HepG2 (cell line): Measurements from ENCODE around the gene LTB4R2. TPM values are rescaled to one million over a fixed set of nuclear protein-coding genes. Genes with fewer than 3 reads are reported as not detected.

Experiments used
- ATAC-seq: fragments of 200-7000 bp; cut with Tn5 transposase; 3 replicates; pipeline ENCODE4 v1.9.1; 2020; ENCODE audit warnings: mild to moderate bottlenecking, moderate library complexity
- BruUV-seq: library from RNA; stranded (reverse); fragments of 400-500 nt; replicated peaks from 2 replicates; lab custom pipeline; 2021; lab: Mats Ljungman, UMichigan
- CTCF ChIA-PET: fragments of 300-600 bp; formaldehyde crosslinking; extraction: SDS; loops from one replicate; lab custom pipeline; 2021; ENCODE audit warnings: low total read pairs, inconsistent platforms, low intra/inter-chr PET ratio; lab: Yijun Ruan, JAX
- POLR2A ChIA-PET: fragments of 350-600 bp; sonication (Branson Sonifier 250); formaldehyde crosslinking; loops from one replicate; lab custom pipeline; 2020; ENCODE audit warnings: antibody characterized with exemption, inconsistent platforms; lab: Yijun Ruan, JAX
- DNase-seq: peaks from one replicate; pipeline ENCODE4 v3.0.0-alpha.2; 2015; ENCODE audit warnings: low spot score
- FAIRE-seq: peaks from 3 replicates; lab custom pipeline; 2011; peaks lifted over from hg19 to GRCh38; lab: Jason Lieb, UNC
- H2AFZ ChIP-seq: one replicate; pipeline ENCODE4 v1.6.1; 2011; ENCODE audit warnings: low read length, inconsistent platforms
- H3K27ac ChIP-seq: fragments of 300-600 bp; 3 replicates; pipeline ENCODE4 v1.8.0; 2011; ENCODE audit warnings: mixed run types, mild to moderate bottlenecking, mixed read lengths, low read length, inconsistent platforms; ENCODE audit not compliant: insufficient read depth; ENCODE audit errors: extremely low read length
- H3K27me3 ChIP-seq, 2 experiments: fragments of 200-600 bp in 1 of 2; 2 replicates in 1 of 2; 3 replicates in 1 of 2; pipeline versions ENCODE4 v1.6.0 to v1.8.0; 2011; ENCODE audit warnings: low read length in 2 of 2, mild to moderate bottlenecking in 2 of 2, moderate library complexity in 2 of 2, inconsistent platforms in 1 of 2; ENCODE audit not compliant: insufficient read depth in 2 of 2, control insufficient read depth in 1 of 2
- H3K36me3 ChIP-seq, 2 experiments: fragments of 200-600 bp in 1 of 2; replicated peaks in 1 of 2; 2 replicates in 1 of 2; 3 replicates in 1 of 2; pipeline versions ENCODE4 v1.5.1 to v1.8.0; 2011; ENCODE audit warnings: low read length in 2 of 2, inconsistent platforms in 1 of 2; ENCODE audit not compliant: insufficient read depth in 2 of 2, control insufficient read depth in 1 of 2
- H3K4me1 ChIP-seq: 2 replicates; pipeline ENCODE4 v1.5.1; 2012; ENCODE audit warnings: low read length, inconsistent platforms; ENCODE audit not compliant: insufficient read depth
- H3K4me2 ChIP-seq: 2 replicates; pipeline ENCODE4 v1.6.0; 2011; ENCODE audit warnings: low read depth, low read length, inconsistent platforms
- H3K4me3 ChIP-seq, 3 experiments: fragments of 200-600 bp in 1 of 3; sonication (generic), shearing (Covaris generic) in 1 of 3; replicated peaks in 1 of 3; 2 replicates each; pipeline ENCODE4 v1.5.1; 2011 to 2016; ENCODE audit warnings: low read length in 3 of 3, inconsistent platforms in 2 of 3, low read depth in 2 of 3, mild to moderate bottlenecking in 2 of 3, control low read depth in 1 of 3, mixed read lengths in 1 of 3; ENCODE audit not compliant: insufficient read depth in 1 of 3
- H3K79me2 ChIP-seq: one replicate; pipeline ENCODE4 v1.6.1; 2011; ENCODE audit warnings: low read length, inconsistent platforms; ENCODE audit not compliant: insufficient read depth
- H3K9ac ChIP-seq: 2 replicates; pipeline ENCODE4 v1.6.0; 2011; ENCODE audit warnings: mild to moderate bottlenecking, low read depth, low read length, inconsistent platforms; ENCODE audit not compliant: insufficient read depth
- H3K9me3 ChIP-seq: 2 replicates; pipeline ENCODE4 v1.5.1; 2012; ENCODE audit warnings: mild to moderate bottlenecking, low read length
- H4K20me1 ChIP-seq: 2 replicates; pipeline ENCODE4 v1.6.0; 2011; ENCODE audit warnings: inconsistent platforms, mild to moderate bottlenecking, low read length, moderate library complexity; ENCODE audit not compliant: insufficient read depth
- ATRX ChIP-seq: sonication (generic); formaldehyde crosslinking; IDR thresholded peaks from 2 replicates; pipeline ENCODE4 v1.4.0; 2020; ENCODE audit warnings: missing genetic modification reagents, borderline replicate concordance
- IRX3 ChIP-seq: sonication (generic); formaldehyde crosslinking; IDR thresholded peaks from 2 replicates; pipeline ENCODE4 v1.8.1; 2023; ENCODE audit warnings: mild to moderate bottlenecking, low read depth, missing genetic modification reagents, borderline replicate concordance
- MAZ ChIP-seq, 2 experiments: sonication (generic) in 1 of 2; formaldehyde crosslinking in 1 of 2; IDR thresholded peaks; 2 replicates each; pipeline versions ENCODE4 v1.5.0 to v1.6.1; 2012 to 2020; ENCODE audit warnings: low read depth in 2 of 2, mild to moderate bottlenecking in 2 of 2, borderline replicate concordance in 1 of 2, improper control_type of control experiment in 1 of 2, low read length in 1 of 2, missing genetic modification reagents in 1 of 2, moderate library complexity in 1 of 2
- MTA1 ChIP-seq: sonication (generic); formaldehyde crosslinking; IDR thresholded peaks from 2 replicates; pipeline ENCODE4 v1.4.0; 2020; ENCODE audit warnings: missing genetic modification reagents, mild to moderate bottlenecking, borderline replicate concordance
- NR2C2 ChIP-seq: sonication (generic); formaldehyde crosslinking; IDR thresholded peaks from 2 replicates; pipeline ENCODE4 v1.4.0; 2020; ENCODE audit warnings: missing genetic modification reagents, mild to moderate bottlenecking, moderate library complexity, borderline replicate concordance
- STAG1 ChIP-seq: sonication (generic); formaldehyde crosslinking; IDR thresholded peaks from 2 replicates; pipeline ENCODE4 v1.4.0; 2020; ENCODE audit warnings: missing genetic modification reagents
- TAF1 ChIP-seq: sonication (generic); formaldehyde crosslinking; IDR thresholded peaks from 2 replicates; pipeline ENCODE4 v1.4.0; 2020; ENCODE audit warnings: missing genetic modification reagents
- YY1 ChIP-seq: IDR thresholded peaks from 2 replicates; pipeline ENCODE4 v1.6.1; 2011; ENCODE audit warnings: low read length, low read depth, moderate library complexity, mild to moderate bottlenecking; ENCODE audit not compliant: insufficient read depth, insufficient replicate concordance
- ZNF329 ChIP-seq: sonication (generic); formaldehyde crosslinking; IDR thresholded peaks from 2 replicates; pipeline ENCODE4 v1.9.0; 2021; ENCODE audit warnings: low read depth, mild to moderate bottlenecking, missing genetic modification reagents
- ZNF577 ChIP-seq: sonication (generic); formaldehyde crosslinking; IDR thresholded peaks from 2 replicates; pipeline ENCODE4 v1.4.0; 2020; ENCODE audit warnings: mild to moderate bottlenecking, low read depth, missing genetic modification reagents, borderline replicate concordance
- ZNF878 ChIP-seq: sonication (generic); formaldehyde crosslinking; IDR thresholded peaks from 2 replicates; pipeline ENCODE4 v1.8.1; 2023; ENCODE audit warnings: mild to moderate bottlenecking, missing genetic modification reagents, moderate library complexity
- WGBS: methylation state at CpG from one replicate; pipeline ENCODE4 v1.1.6; 2017; ENCODE audit warnings: low lambda C conversion rate; 5-methylcytosine and 5-hydroxymethylcytosine counted together
- in situ Hi-C: cut with HindIII; loops from 2 replicates; pipeline ENCODE4 v1.10.0; 2017; ENCODE audit warnings: low pct_unique_long_range_greater_than_20kb; ENCODE audit not compliant: extremely low pct_ligation_motif_present
- intact Hi-C: fragments of 100-400 bp; cut with micrococcal nuclease; formaldehyde crosslinking; loops from one replicate; pipeline ENCODE4 v1.10.0; 2022; ENCODE audit not compliant: unreplicated experiment
- polyA plus RNA-seq, 8 experiments: library from polyadenylated mRNA; depleted of rRNA in 3 of 8; stranded (reverse) in 7 of 8; unstranded in 1 of 8; fragments of >200 nt; fragmentation: Illumina TruSeq in 4 of 8; extraction: Trizol in 4 of 8; gene quantifications; 2 replicates each; pipeline versions ENCODE4 v1.2.1 to v1.2.3, GENCODE V29; 2011 to 2016; ENCODE audit warnings: low read depth in 4 of 8, missing spikeins in 1 of 8, mixed read lengths in 1 of 8; ENCODE audit not compliant: insufficient read depth in 1 of 8
- total RNA-seq, 5 experiments: library from RNA; depleted of rRNA; stranded (reverse); fragments of >200 nt; fragmentation: Illumina TruSeq; extraction: Trizol; gene quantifications; 2 replicates each; pipeline ENCODE4 v1.2.3, GENCODE V29; 2016; ENCODE audit warnings: low read depth in 1 of 5
- TF ChIP-seq, protein P1 (sequence below): sonication (generic); formaldehyde crosslinking; IDR thresholded peaks from 2 replicates; pipeline ENCODE4 v1.5.1; 2020; ENCODE audit warnings: mild to moderate bottlenecking, missing genetic modification reagents, moderate library complexity
- TF ChIP-seq, protein P2 (sequence below): sonication (generic); formaldehyde crosslinking; IDR thresholded peaks from 2 replicates; pipeline ENCODE4 v1.8.0; 2022; ENCODE audit warnings: mild to moderate bottlenecking, missing genetic modification reagents; ENCODE audit not compliant: insufficient replicate concordance
- TF ChIP-seq, protein P3 (sequence below): sonication (generic); formaldehyde crosslinking; IDR thresholded peaks from 2 replicates; pipeline ENCODE4 v1.5.0; 2020; ENCODE audit warnings: missing genetic modification reagents
- TF ChIP-seq, protein P4 (sequence below): sonication (generic); formaldehyde crosslinking; IDR thresholded peaks from 2 replicates; pipeline ENCODE4 v1.5.1; 2020; ENCODE audit warnings: mild to moderate bottlenecking, missing genetic modification reagents, moderate library complexity

The LTB4R2 gene
- total and polyA plus RNA-seq, 2 of the 13 experiments (the other 11 are each of a cell fraction or from before 2014, with no cell fraction given) = 3.9 to 6.9 TPM

DNA sequence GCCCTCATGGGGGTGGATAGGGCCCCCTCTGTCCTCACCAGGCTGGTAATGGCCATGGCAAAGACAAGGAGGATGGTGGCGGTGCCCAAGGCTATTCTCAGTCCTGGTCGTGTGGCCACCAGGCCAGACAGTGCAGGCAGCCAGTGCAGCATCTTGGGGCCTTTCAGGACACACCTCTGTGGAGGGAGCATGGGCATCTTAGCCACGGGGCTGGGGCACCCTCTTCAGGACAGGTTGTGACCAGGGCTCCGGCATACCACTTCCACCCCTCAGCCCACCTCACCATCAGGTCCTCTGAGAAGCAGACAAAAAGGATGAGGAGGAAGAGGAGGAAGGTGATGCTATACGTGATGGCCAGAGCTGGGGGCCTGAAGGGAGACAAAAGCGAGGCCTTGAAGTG is 14.1 kb downstream of the LTB4R2 start:
- Histone ChIP-seq H3K27ac (no peak overlapping the region), H3K9me3 (no peaks in the 10 kb centered on the region), H3K27me3 (peaks cover 25 to 76% of the 10 kb centered on the region in 2 experiments), H3K4me2 (no peak overlapping the region), H3K9ac (no peak overlapping the region), H2AFZ (no peak overlapping the region), H3K4me3 (no peak overlapping the region), H3K36me3 (no peaks in the 10 kb centered on the region), H3K79me2 (no peaks in the 10 kb centered on the region), H3K4me1 (peaks cover 9% of the 10 kb centered on the region), H4K20me1 (no peaks in the 10 kb centered on the region)
- ChIA-PET POLR2A (interaction anchor here (0.8 to 1.3 kb wide), 3 partner anchors 24 to 108 kb away, joined by 3 to 5 read pairs (median 4); partner anchors contain the start of genes DHRS1, NOP9 and TINF2), CTCF (no interaction called here)
- no TSS peak for BruUV-seq
- WGBS = 24% methylated on average over 6 of the region's 6 CpGs
- DNase-seq = no peak
- in situ Hi-C loops (no loop called here), intact Hi-C loops (no loop called here)
- FAIRE-seq = no peak
- ATAC-seq = peak; percentile 21
- TF ChIP-seq, protein P1, sequence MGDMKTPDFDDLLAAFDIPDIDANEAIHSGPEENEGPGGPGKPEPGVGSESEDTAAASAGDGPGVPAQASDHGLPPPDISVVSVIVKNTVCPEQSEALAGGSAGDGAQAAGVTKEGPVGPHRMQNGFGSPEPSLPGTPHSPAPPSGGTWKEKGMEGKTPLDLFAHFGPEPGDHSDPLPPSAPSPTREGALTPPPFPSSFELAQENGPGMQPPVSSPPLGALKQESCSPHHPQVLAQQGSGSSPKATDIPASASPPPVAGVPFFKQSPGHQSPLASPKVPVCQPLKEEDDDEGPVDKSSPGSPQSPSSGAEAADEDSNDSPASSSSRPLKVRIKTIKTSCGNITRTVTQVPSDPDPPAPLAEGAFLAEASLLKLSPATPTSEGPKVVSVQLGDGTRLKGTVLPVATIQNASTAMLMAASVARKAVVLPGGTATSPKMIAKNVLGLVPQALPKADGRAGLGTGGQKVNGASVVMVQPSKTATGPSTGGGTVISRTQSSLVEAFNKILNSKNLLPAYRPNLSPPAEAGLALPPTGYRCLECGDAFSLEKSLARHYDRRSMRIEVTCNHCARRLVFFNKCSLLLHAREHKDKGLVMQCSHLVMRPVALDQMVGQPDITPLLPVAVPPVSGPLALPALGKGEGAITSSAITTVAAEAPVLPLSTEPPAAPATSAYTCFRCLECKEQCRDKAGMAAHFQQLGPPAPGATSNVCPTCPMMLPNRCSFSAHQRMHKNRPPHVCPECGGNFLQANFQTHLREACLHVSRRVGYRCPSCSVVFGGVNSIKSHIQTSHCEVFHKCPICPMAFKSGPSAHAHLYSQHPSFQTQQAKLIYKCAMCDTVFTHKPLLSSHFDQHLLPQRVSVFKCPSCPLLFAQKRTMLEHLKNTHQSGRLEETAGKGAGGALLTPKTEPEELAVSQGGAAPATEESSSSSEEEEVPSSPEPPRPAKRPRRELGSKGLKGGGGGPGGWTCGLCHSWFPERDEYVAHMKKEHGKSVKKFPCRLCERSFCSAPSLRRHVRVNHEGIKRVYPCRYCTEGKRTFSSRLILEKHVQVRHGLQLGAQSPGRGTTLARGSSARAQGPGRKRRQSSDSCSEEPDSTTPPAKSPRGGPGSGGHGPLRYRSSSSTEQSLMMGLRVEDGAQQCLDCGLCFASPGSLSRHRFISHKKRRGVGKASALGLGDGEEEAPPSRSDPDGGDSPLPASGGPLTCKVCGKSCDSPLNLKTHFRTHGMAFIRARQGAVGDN (CRISPR knock-in tag) = peak; percentile 30; the same call in 1 of the 2 replicates
- TF ChIP-seq TAF1 (CRISPR knock-in tag) = no peak
- no peak for TF ChIP-seq NR2C2 (CRISPR knock-in tag)
- 0 out of 2 replicates have a peak, but pooled peaks have one; percentile 40 for TF ChIP-seq ATRX (CRISPR knock-in tag)
- no peak for TF ChIP-seq YY1
- TF ChIP-seq ZNF577 (CRISPR knock-in tag) = no peak
- TF ChIP-seq, protein P2, sequence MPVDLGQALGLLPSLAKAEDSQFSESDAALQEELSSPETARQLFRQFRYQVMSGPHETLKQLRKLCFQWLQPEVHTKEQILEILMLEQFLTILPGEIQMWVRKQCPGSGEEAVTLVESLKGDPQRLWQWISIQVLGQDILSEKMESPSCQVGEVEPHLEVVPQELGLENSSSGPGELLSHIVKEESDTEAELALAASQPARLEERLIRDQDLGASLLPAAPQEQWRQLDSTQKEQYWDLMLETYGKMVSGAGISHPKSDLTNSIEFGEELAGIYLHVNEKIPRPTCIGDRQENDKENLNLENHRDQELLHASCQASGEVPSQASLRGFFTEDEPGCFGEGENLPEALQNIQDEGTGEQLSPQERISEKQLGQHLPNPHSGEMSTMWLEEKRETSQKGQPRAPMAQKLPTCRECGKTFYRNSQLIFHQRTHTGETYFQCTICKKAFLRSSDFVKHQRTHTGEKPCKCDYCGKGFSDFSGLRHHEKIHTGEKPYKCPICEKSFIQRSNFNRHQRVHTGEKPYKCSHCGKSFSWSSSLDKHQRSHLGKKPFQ (CRISPR knock-in tag) = no peak
- TF ChIP-seq IRX3 (CRISPR knock-in tag) = no peak
- peak; percentile 14; the same call in 1 of the 2 replicates for TF ChIP-seq MTA1 (CRISPR knock-in tag)
- TF ChIP-seq, protein P3, sequence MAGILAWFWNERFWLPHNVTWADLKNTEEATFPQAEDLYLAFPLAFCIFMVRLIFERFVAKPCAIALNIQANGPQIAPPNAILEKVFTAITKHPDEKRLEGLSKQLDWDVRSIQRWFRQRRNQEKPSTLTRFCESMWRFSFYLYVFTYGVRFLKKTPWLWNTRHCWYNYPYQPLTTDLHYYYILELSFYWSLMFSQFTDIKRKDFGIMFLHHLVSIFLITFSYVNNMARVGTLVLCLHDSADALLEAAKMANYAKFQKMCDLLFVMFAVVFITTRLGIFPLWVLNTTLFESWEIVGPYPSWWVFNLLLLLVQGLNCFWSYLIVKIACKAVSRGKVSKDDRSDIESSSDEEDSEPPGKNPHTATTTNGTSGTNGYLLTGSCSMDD = peak; percentile 13; the same call in 1 of the 2 replicates
- no peak for TF ChIP-seq MAZ (IDR thresholded peaks at IDR 0.05; ENCODE audit: borderline replicate concordance, low read depth, low read length)
- TF ChIP-seq MAZ (CRISPR knock-in tag; IDR thresholded peaks at IDR 0.05; ENCODE audit: low read depth) = no peak
- 0 out of 2 replicates have a peak, but pooled peaks have one; percentile 7 for TF ChIP-seq STAG1 (CRISPR knock-in tag)
- TF ChIP-seq, protein P4, sequence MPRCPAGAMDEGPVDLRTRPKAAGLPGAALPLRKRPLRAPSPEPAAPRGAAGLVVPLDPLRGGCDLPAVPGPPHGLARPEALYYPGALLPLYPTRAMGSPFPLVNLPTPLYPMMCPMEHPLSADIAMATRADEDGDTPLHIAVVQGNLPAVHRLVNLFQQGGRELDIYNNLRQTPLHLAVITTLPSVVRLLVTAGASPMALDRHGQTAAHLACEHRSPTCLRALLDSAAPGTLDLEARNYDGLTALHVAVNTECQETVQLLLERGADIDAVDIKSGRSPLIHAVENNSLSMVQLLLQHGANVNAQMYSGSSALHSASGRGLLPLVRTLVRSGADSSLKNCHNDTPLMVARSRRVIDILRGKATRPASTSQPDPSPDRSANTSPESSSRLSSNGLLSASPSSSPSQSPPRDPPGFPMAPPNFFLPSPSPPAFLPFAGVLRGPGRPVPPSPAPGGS (CRISPR knock-in tag) = 0 out of 2 replicates have a peak, but pooled peaks have one; percentile 45
- no peak for TF ChIP-seq ZNF878 (CRISPR knock-in tag)
- TF ChIP-seq ZNF329 = no peak
